GM18861 (cell line): ENCODE results near the gene B3GNT3.

Source experiments
- ATAC-seq: cut with Tn5 transposase; IDR thresholded peaks from one replicate; pipeline ENCODE4 v1.9.1; 2021; ENCODE audit not compliant: unreplicated experiment

Gene B3GNT3

GRCh38 chr19:17831419-17831888, 36.5 kb downstream of the B3GNT3 start:
- no peak for ATAC-seq

GRCh38 chr19:17832443-17833208, 37.7 kb downstream of the B3GNT3 start:
- ATAC-seq, result no peak

GRCh38 chr19:17834350-17835181, 39.6 kb downstream of the B3GNT3 start:
- ATAC-seq, result no peak

- no peak for ATAC-seq
These were observed 40.5 kb downstream of the B3GNT3 start for GRCh38 chr19:17835182-17836006.

- no peak for ATAC-seq
These were observed 41.6 kb downstream of the B3GNT3 start for GRCh38 chr19:17836530-17836929.

GRCh38 chr19:17837972-17838371, 43.0 kb downstream of the B3GNT3 start:
- no peak for ATAC-seq

- ATAC-seq, result no peak
These were observed 45.1 kb downstream of the B3GNT3 start for GRCh38 chr19:17840019-17840418.

GRCh38 chr19:17841371-17841809, 46.5 kb downstream of the B3GNT3 start:
- ATAC-seq, result no peak

GRCh38 chr19:17841810-17842662, 47.1 kb downstream of the B3GNT3 start:
- ATAC-seq, result no peak

- no peak for ATAC-seq
These were observed 47.8 kb downstream of the B3GNT3 start for GRCh38 chr19:17842663-17843291.

- no peak for ATAC-seq
These were observed 48.4 kb downstream of the B3GNT3 start for GRCh38 chr19:17843292-17843827.

GRCh38 chr19:17843908-17844490, 49.1 kb downstream of the B3GNT3 start:
- ATAC-seq, result no peak

GRCh38 chr19:17846146-17846545, 51.2 kb downstream of the B3GNT3 start:
- ATAC-seq, result no peak

- ATAC-seq, result peak; percentile 45
These were observed 52.8 kb downstream of the B3GNT3 start, which contains the start of gene JAK3 for GRCh38 chr19:17847538-17848366. TSS of gene JAK3 (minus strand) at chr19:17847982. CDS start at chr19:17844417, 3,565 bp downstream.

GRCh38 chr19:17848595-17849292, 53.8 kb downstream of the B3GNT3 start:
- ATAC-seq, result no peak

GRCh38 chr19:17854061-17854460, 59.1 kb downstream of the B3GNT3 start:
- no peak for ATAC-seq
